GM12891 (cell line): ENCODE data around the gene SLC25A6.

Experiments
- PAX5 ChIP-seq: IDR thresholded peaks from 2 replicates; pipeline ENCODE4 v1.6.1; 2011; ENCODE audit warnings: low read length, moderate library complexity, mild to moderate bottlenecking; ENCODE audit not compliant: insufficient read depth, severe bottlenecking
- POLR2A ChIP-seq: IDR thresholded peaks from 2 replicates; pipeline ENCODE4 v1.6.1; 2011; ENCODE audit warnings: low read depth, low read length, control low read depth
- POLR2AphosphoS5 ChIP-seq: IDR thresholded peaks from 2 replicates; pipeline ENCODE4 v1.6.1; 2011; ENCODE audit warnings: low read depth, low read length, control low read depth
- SPI1 ChIP-seq: IDR thresholded peaks from 2 replicates; pipeline ENCODE4 v1.6.1; 2011; ENCODE audit warnings: low read depth, low read length, control low read depth
- TAF1 ChIP-seq: IDR thresholded peaks from 2 replicates; pipeline ENCODE4 v1.6.1; 2011; ENCODE audit warnings: low read depth, low read length, control low read depth

- no peak for TF ChIP-seq POLR2A
- no peak for TF ChIP-seq TAF1
- TF ChIP-seq POLR2AphosphoS5, result no peak
- TF ChIP-seq SPI1, result no peak
- no peak for TF ChIP-seq PAX5
Observed at GRCh38 chrX:1368385-1368698, 23.6 kb downstream of the SLC25A6 start.
